H1 (cell line): ENCODE data around the gene MSL1.

Experiments
- CBX5 ChIP-seq: fragments of 300-800, 300-1000 bp; sonication (generic); IDR thresholded peaks from 2 replicates; pipeline ENCODE4 v1.7.1; 2016; ENCODE audit warnings: antibody characterized with exemption, low read length, low read depth
- EP300 ChIP-seq, 2 experiments: IDR thresholded peaks; 1 replicate in 1 of 2; 2 replicates in 1 of 2; pipeline ENCODE4 v1.6.1; 2011 to 2012; ENCODE audit warnings: low read depth in 2 of 2, low read length in 2 of 2, mild to moderate bottlenecking in 2 of 2, borderline replicate concordance in 1 of 2, inconsistent platforms in 1 of 2, moderate library complexity in 1 of 2
- EZH2 ChIP-seq: fragments of 200-600 bp; sonication (generic); IDR thresholded peaks from 2 replicates; pipeline ENCODE4 v1.7.1; 2012; ENCODE audit warnings: low read depth, mild to moderate bottlenecking, moderate library complexity, low read length, inconsistent platforms; ENCODE audit not compliant: severe bottlenecking
- POLR2A ChIP-seq, 2 experiments: IDR thresholded peaks; 1 replicate in 1 of 2; 2 replicates in 1 of 2; pipeline ENCODE4 v1.6.1; 2011; ENCODE audit warnings: low read depth in 2 of 2, low read length in 2 of 2, mild to moderate bottlenecking in 2 of 2; ENCODE audit errors: control extremely low read depth in 1 of 2
- TAF1 ChIP-seq: IDR thresholded peaks from 2 replicates; pipeline ENCODE4 v1.6.1; 2011; ENCODE audit warnings: mild to moderate bottlenecking, low read depth, low read length
- USF2 ChIP-seq: IDR thresholded peaks from 2 replicates; pipeline ENCODE4 v1.6.1; 2011; ENCODE audit warnings: low read length, improper control_type of control experiment

- no peak for TF ChIP-seq CBX5
- no peak; a peak in 1 of 3 replicates for TF ChIP-seq POLR2A (IDR thresholded peaks at IDR 0.05; ENCODE audit: control extremely low read depth in 1 of 2, low read depth in 2 of 2, low read length in 2 of 2)
- no peak for TF ChIP-seq TAF1
- TF ChIP-seq EZH2: no peak
- no peak for TF ChIP-seq USF2
- TF ChIP-seq EP300 (IDR thresholded peaks at IDR 0.05; ENCODE audit: borderline replicate concordance in 1 of 2, low read depth in 2 of 2, low read length in 2 of 2): no peak
These were observed 7.9 kb upstream of the MSL1 start for GRCh38 chr17:40113907-40114245.
